NCI-H2171 treated with DMSO at 0.1 percent for 48 hours (cell line): ENCODE data around the gene DDX41.

Source experiments
- DNase-seq: peaks from one replicate; lab custom pipeline; 2025; lab: John Stamatoyannopoulos, UW

DDX41 gene

DNA sequence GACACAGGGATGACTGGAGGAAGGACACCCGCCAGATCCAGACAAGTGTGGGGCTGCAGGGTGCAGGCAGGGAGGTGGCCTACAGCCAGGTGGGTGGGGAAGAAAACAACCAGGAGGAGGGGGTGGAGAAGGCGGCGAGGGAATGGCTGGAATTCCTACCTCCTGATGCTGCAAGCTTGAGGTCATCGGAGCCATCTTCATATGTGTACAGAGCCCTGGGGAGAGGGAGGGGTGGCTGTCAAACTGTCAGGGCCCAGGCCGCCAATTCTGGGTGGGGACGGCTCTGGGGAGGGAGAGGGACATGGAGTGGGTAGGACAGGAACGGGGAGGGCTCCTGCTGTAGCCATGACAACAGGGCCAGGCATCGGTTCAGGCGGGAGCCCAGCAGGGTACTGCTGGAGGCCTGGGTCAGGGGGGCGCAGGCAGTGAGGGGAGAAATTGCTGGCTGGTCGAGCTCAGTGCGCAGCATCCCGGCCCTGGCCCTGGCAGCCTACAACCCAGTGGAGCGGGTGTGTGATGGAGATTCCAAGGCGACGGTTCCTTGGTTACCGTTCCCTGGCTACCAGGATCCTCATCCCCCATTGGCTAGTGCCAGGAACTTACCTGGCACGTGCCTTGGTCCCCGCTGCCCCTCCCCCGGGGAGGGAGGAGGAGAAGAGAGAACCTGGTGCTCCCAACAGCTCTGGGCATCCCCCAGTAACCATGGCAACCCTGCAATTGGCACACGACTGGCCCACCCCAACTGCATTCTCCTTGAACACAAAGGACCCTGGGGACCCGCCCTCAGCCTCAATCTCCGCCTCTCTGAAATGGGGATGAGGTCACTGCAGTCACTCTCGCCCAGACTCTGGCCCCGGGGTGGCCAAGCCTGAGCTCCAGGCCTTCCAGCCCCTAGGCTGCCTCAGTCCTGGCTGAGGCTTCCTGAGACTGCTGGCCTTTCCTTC, 47.8 kb downstream of the DDX41 start:
- no peak for DNase-seq

DNA sequence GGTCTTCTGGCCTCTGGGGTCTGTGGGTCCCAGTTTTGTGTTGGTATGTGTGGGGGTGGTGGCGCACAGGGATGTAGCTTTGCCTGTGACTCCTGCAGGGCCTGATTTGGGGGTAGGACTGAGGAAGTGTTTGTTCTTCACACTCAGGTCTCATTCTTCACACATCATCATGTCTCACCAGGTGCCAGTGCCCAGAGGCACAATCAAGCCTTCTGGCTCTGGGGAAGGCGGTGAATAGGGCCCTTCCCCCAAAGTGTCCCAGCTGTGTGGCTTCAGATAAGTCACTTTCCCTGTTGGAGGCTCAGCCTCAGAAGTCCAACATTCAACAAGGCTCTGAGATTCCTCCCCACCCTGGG, 48.5 kb downstream of the DDX41 start:
- no peak for DNase-seq

DNA sequence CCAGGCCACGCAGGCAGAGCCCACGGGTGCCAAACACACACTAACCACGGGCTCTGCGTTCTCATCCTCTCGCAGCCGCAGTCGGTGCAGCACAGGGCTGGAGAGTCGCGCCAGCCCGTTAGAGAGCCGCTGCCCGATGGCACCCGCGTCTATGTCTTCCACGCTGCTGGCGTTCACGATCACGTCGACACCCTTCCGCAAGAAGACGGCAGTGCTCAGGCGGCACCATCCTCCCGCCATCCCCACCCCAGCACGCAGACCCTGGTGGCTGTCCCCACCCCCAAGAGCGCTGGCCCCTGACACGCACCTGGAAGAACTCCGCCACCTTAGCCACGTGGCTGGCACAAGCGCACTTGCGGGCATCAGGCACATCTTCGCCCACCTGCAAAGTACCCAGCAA, 49.3 kb downstream of the DDX41 start:
- no peak for DNase-seq

DNA sequence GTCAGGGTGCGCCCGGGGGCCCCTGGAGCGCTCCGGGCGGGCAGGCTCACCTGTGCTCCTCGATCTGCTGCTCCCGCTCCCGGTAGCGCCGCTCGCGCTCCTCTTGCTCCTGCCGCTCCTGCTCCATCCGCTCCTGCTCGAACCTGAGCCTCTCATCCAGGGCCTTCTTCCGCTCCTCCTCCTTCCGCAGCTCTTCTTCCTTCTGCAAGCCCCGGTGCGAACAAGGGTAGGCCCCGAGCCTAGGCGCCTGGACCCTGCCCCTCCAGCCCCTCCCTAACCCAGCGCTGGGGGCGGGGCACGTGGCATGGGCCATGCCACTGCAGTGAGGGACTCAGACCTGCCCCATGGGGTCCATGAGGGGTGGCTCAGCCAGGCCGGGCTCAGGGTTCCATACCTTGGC, 49.9 kb downstream of the DDX41 start:
- no peak for DNase-seq

- no peak for DNase-seq
Measured at GRCh38 chr5:177465044-177465443, 51.7 kb downstream of the DDX41 start.

- DNase-seq: no peak
Measured at GRCh38 chr5:177462021-177462670, 54.6 kb downstream of the DDX41 start.
